ENCODE measurements around the gene KRT15.

The KRT15 gene

GRCh38 chr17:41480581-41480980, 38.1 kb downstream of the KRT15 start:
- Histone ChIP-seq H3K23ac (ENCODE audit: low read length in 2 of 2) (no peak overlapping the region), H3K9me3 (ENCODE audit: control insufficient read depth, low read length) (no peaks in the 10 kb centered on the region), H4K91ac (ENCODE audit: low read length) (no peak overlapping the region), H2AFZ (ENCODE audit: low read depth, low read length) (no peak overlapping the region), H3K14ac (ENCODE audit: low read length in 2 of 2) (no peak overlapping the region), H3K18ac (ENCODE audit: low read depth in 1 of 2, low read length in 2 of 2) (no peak overlapping the region), H2AK5ac (ENCODE audit: low read length, severe bottlenecking) (no peak overlapping the region), H3K4me3 (ENCODE audit: insufficient read depth in 1 of 2, low read depth in 1 of 2, low read length in 2 of 2) (no peak overlapping the region), H3K79me1 (replicated peaks; ENCODE audit: low read length, poor library complexity, severe bottlenecking) (no peaks in the 10 kb centered on the region), H3K36me3 (ENCODE audit: control insufficient read depth in 1 of 2, insufficient read depth in 2 of 2, low read depth in 1 of 2, low read length in 2 of 2) (no peaks in the 10 kb centered on the region), H4K8ac (ENCODE audit: low read length) (no peak overlapping the region), H3K4me2 (ENCODE audit: low read length, poor library complexity, severe bottlenecking) (no peak overlapping the region), H2BK5ac (ENCODE audit: low read depth, low read length, poor library complexity, severe bottlenecking) (no peak overlapping the region), H2BK15ac (ENCODE audit: low read depth, poor library complexity, severe bottlenecking) (no peak overlapping the region), H3K27me3 (ENCODE audit: control insufficient read depth in 1 of 2, insufficient read depth in 1 of 2, low read length in 2 of 2) (peaks cover 0 to 65% of the 10 kb centered on the region in 2 experiments), H3K9ac (ENCODE audit: low read length) (no peak overlapping the region), H3K27ac (ENCODE audit: low read length, poor library complexity, severe bottlenecking) (no peak overlapping the region), H2BK12ac (ENCODE audit: low read length in 2 of 2) (no peak overlapping the region), H3K4ac (ENCODE audit: low read depth in 1 of 2, low read length in 2 of 2) (no peak overlapping the region), H3K4me1 (ENCODE audit: control insufficient read depth, insufficient read depth, low read depth, low read length) (no peaks in the 10 kb centered on the region), H2BK120ac (ENCODE audit: low read depth, low read length) (no peak overlapping the region)
- WGBS: 94% methylated on average over 10 of the region's 10 CpGs
- no peak for DNase-seq

- Histone ChIP-seq H2BK5ac (ENCODE audit: low read depth, low read length, poor library complexity, severe bottlenecking) (no peak overlapping the region), H3K4me3 (ENCODE audit: insufficient read depth in 1 of 2, low read depth in 1 of 2, low read length in 2 of 2) (no peak overlapping the region), H4K91ac (ENCODE audit: low read length) (no peak overlapping the region), H4K8ac (ENCODE audit: low read length) (no peak overlapping the region), H2BK12ac (ENCODE audit: low read length in 2 of 2) (no peak overlapping the region), H3K4me1 (ENCODE audit: control insufficient read depth, insufficient read depth, low read depth, low read length) (no peaks in the 10 kb centered on the region), H3K27me3 (ENCODE audit: control insufficient read depth in 1 of 2, insufficient read depth in 1 of 2, low read length in 2 of 2) (peaks cover 0 to 69% of the 10 kb centered on the region in 2 experiments), H3K4me2 (ENCODE audit: low read length, poor library complexity, severe bottlenecking) (no peak overlapping the region), H3K18ac (ENCODE audit: low read depth in 1 of 2, low read length in 2 of 2) (no peak overlapping the region), H2AK5ac (ENCODE audit: low read length, severe bottlenecking) (no peak overlapping the region), H3K14ac (ENCODE audit: low read length in 2 of 2) (no peak overlapping the region), H3K9ac (ENCODE audit: low read length) (no peak overlapping the region), H3K9me3 (ENCODE audit: control insufficient read depth, low read length) (no peaks in the 10 kb centered on the region), H3K36me3 (ENCODE audit: control insufficient read depth in 1 of 2, insufficient read depth in 2 of 2, low read depth in 1 of 2, low read length in 2 of 2) (no peaks in the 10 kb centered on the region), H2AFZ (ENCODE audit: low read depth, low read length) (no peak overlapping the region), H2BK15ac (ENCODE audit: low read depth, poor library complexity, severe bottlenecking) (no peak overlapping the region), H3K79me1 (replicated peaks; ENCODE audit: low read length, poor library complexity, severe bottlenecking) (no peaks in the 10 kb centered on the region), H3K23ac (ENCODE audit: low read length in 2 of 2) (no peak overlapping the region), H2BK120ac (ENCODE audit: low read depth, low read length) (no peak overlapping the region), H3K4ac (ENCODE audit: low read depth in 1 of 2, low read length in 2 of 2) (no peak overlapping the region), H3K27ac (ENCODE audit: low read length, poor library complexity, severe bottlenecking) (no peak overlapping the region)
- DNase-seq: no peak
- 57% methylated on average over 2 of the region's 2 CpGs for WGBS
These were observed 38.6 kb downstream of the KRT15 start for GRCh38 chr17:41480136-41480535.

- H3K4me2 ChIP-seq (ENCODE audit: low read length, poor library complexity, severe bottlenecking): no peak overlapping the region
- no peak overlapping the region for H3K4ac ChIP-seq (ENCODE audit: low read depth in 1 of 2, low read length in 2 of 2)
- no peak overlapping the region for H2BK12ac ChIP-seq (ENCODE audit: low read length in 2 of 2)
- no peak overlapping the region for H2BK5ac ChIP-seq (ENCODE audit: low read depth, low read length, poor library complexity, severe bottlenecking)
- H3K14ac ChIP-seq (ENCODE audit: low read length in 2 of 2): no peak overlapping the region
- no peaks in the 10 kb centered on the region for H3K79me1 ChIP-seq (replicated peaks; ENCODE audit: low read length, poor library complexity, severe bottlenecking)
- no peak overlapping the region for H2BK15ac ChIP-seq (ENCODE audit: low read depth, poor library complexity, severe bottlenecking)
- no peak overlapping the region for H2BK120ac ChIP-seq (ENCODE audit: low read depth, low read length)
- H2AK5ac ChIP-seq (ENCODE audit: low read length, severe bottlenecking): no peak overlapping the region
- no peak overlapping the region for H3K23ac ChIP-seq (ENCODE audit: low read length in 2 of 2)
- DNase-seq: no peak
- H3K27ac ChIP-seq (ENCODE audit: low read length, poor library complexity, severe bottlenecking): no peak overlapping the region
- H3K4me1 ChIP-seq (ENCODE audit: control insufficient read depth, insufficient read depth, low read depth, low read length): no peaks in the 10 kb centered on the region
- H3K36me3 ChIP-seq (ENCODE audit: control insufficient read depth in 1 of 2, insufficient read depth in 2 of 2, low read depth in 1 of 2, low read length in 2 of 2): no peaks in the 10 kb centered on the region
- H3K9me3 ChIP-seq (ENCODE audit: control insufficient read depth, low read length): peaks cover 5% of the 10 kb centered on the region
- H4K8ac ChIP-seq (ENCODE audit: low read length): no peak overlapping the region
- no peak overlapping the region for H3K18ac ChIP-seq (ENCODE audit: low read depth in 1 of 2, low read length in 2 of 2)
- no peak overlapping the region for H2AFZ ChIP-seq (ENCODE audit: low read depth, low read length)
- H3K9ac ChIP-seq (ENCODE audit: low read length): no peak overlapping the region
- WGBS: 85% methylated on average over 7 of the region's 8 CpGs
- H3K27me3 ChIP-seq (ENCODE audit: control insufficient read depth in 1 of 2, insufficient read depth in 1 of 2, low read length in 2 of 2): peaks cover 0 to 71% of the 10 kb centered on the region in 2 experiments
- peak overlapping the region; percentile 10 for H4K91ac ChIP-seq (ENCODE audit: low read length)
- no peak overlapping the region for H3K4me3 ChIP-seq (ENCODE audit: insufficient read depth in 1 of 2, low read depth in 1 of 2, low read length in 2 of 2)
These were observed 40.5 kb downstream of the KRT15 start for GRCh38 chr17:41478237-41478636.

GRCh38 chr17:41476866-41477815, 41.5 kb downstream of the KRT15 start:
- Histone ChIP-seq H2AK5ac (ENCODE audit: low read length, severe bottlenecking) (no peak overlapping the region), H3K18ac (ENCODE audit: low read depth in 1 of 2, low read length in 2 of 2) (no peak overlapping the region), H3K27me3 (ENCODE audit: control insufficient read depth in 1 of 2, insufficient read depth in 1 of 2, low read length in 2 of 2) (peaks cover 0 to 75% of the 10 kb centered on the region in 2 experiments), H2BK120ac (ENCODE audit: low read depth, low read length) (no peak overlapping the region), H4K8ac (ENCODE audit: low read length) (no peak overlapping the region), H3K9ac (ENCODE audit: low read length) (no peak overlapping the region), H3K4me3 (ENCODE audit: insufficient read depth in 1 of 2, low read depth in 1 of 2, low read length in 2 of 2) (no peak overlapping the region), H2AFZ (ENCODE audit: low read depth, low read length) (no peak overlapping the region), H4K91ac (ENCODE audit: low read length) (no peak overlapping the region), H3K14ac (ENCODE audit: low read length in 2 of 2) (peak overlapping the region in 1 of 2 experiments; percentile 36), H2BK5ac (ENCODE audit: low read depth, low read length, poor library complexity, severe bottlenecking) (no peak overlapping the region), H2BK12ac (ENCODE audit: low read length in 2 of 2) (no peak overlapping the region), H3K36me3 (ENCODE audit: control insufficient read depth in 1 of 2, insufficient read depth in 2 of 2, low read depth in 1 of 2, low read length in 2 of 2) (no peaks in the 10 kb centered on the region), H3K9me3 (ENCODE audit: control insufficient read depth, low read length) (peaks cover 6% of the 10 kb centered on the region), H2BK15ac (ENCODE audit: low read depth, poor library complexity, severe bottlenecking) (no peak overlapping the region), H3K4me1 (ENCODE audit: control insufficient read depth, insufficient read depth, low read depth, low read length) (no peaks in the 10 kb centered on the region), H3K79me1 (replicated peaks; ENCODE audit: low read length, poor library complexity, severe bottlenecking) (no peaks in the 10 kb centered on the region), H3K23ac (ENCODE audit: low read length in 2 of 2) (no peak overlapping the region), H3K27ac (ENCODE audit: low read length, poor library complexity, severe bottlenecking) (no peak overlapping the region), H3K4me2 (ENCODE audit: low read length, poor library complexity, severe bottlenecking) (no peak overlapping the region), H3K4ac (ENCODE audit: low read depth in 1 of 2, low read length in 2 of 2) (no peak overlapping the region)
- 93% methylated on average over 22 of the region's 22 CpGs for WGBS
- no peak for DNase-seq
